ENCODE measurements around the gene DONSON.

Gene DONSON

GRCh38 chr21:33537212-33537611, 51.3 kb downstream of the DONSON start:
- in situ Hi-C loops (cut with HindIII; ENCODE audit: low sequenced_read_pairs), result no loop called here
- H3K4me3 ChIP-seq (ENCODE audit: low read depth, low read length), result no peak overlapping the region
- TF ChIP-seq, protein P1, sequence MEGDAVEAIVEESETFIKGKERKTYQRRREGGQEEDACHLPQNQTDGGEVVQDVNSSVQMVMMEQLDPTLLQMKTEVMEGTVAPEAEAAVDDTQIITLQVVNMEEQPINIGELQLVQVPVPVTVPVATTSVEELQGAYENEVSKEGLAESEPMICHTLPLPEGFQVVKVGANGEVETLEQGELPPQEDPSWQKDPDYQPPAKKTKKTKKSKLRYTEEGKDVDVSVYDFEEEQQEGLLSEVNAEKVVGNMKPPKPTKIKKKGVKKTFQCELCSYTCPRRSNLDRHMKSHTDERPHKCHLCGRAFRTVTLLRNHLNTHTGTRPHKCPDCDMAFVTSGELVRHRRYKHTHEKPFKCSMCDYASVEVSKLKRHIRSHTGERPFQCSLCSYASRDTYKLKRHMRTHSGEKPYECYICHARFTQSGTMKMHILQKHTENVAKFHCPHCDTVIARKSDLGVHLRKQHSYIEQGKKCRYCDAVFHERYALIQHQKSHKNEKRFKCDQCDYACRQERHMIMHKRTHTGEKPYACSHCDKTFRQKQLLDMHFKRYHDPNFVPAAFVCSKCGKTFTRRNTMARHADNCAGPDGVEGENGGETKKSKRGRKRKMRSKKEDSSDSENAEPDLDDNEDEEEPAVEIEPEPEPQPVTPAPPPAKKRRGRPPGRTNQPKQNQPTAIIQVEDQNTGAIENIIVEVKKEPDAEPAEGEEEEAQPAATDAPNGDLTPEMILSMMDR (IDR thresholded peaks at IDR 0.05; ENCODE audit: low read depth, low read length, missing control alignments), result no peak
- no peak for DNase-seq (ENCODE audit: low read depth)

- TF ChIP-seq, protein P1 (IDR thresholded peaks at IDR 0.05; ENCODE audit: low read depth, low read length, missing control alignments), result no peak
- in situ Hi-C loops (cut with HindIII; ENCODE audit: low sequenced_read_pairs), result no loop called here
- DNase-seq (ENCODE audit: low read depth), result no peak
- H3K4me3 ChIP-seq (ENCODE audit: low read depth, low read length), result no peak overlapping the region
These were observed 57.5 kb downstream of the DONSON start for GRCh38 chr21:33531007-33531406.

Data from astrocyte of the cerebellum (primary cell).